Limb (tissue), 2 donors: Measurements from ENCODE around the gene HTR2B.
"Not testable (repeated sequence)": the region's sequence is repeated elsewhere in the genome, so short reads cannot be mapped to it uniquely, and the experiment has no call there.

Source experiments
- DNase-seq, 2 donors: peaks; one replicate each; pipeline ENCODE4 v3.0.0-alpha.2; 2016; ENCODE audit errors: extremely low spot score in 2 of 2

HTR2B gene

GRCh38 chr2:231093933-231094332 lies 30.9 kb downstream of the HTR2B start:
- no peak for DNase-seq

- no peak for DNase-seq
These were observed 36.1 kb downstream of the HTR2B start for GRCh38 chr2:231088754-231089153.

GRCh38 chr2:231084565-231084964 lies 40.3 kb downstream of the HTR2B start:
- DNase-seq = no peak

GRCh38 chr2:231069379-231070054 lies 55.3 kb downstream of the HTR2B start:
- no peak for DNase-seq

- DNase-seq = no peak
These were observed 56.2 kb downstream of the HTR2B start for GRCh38 chr2:231068525-231069222.

- not testable (repeated sequence) for DNase-seq
These were observed 57.3 kb downstream of the HTR2B start for GRCh38 chr2:231067531-231067930.

- DNase-seq = no peak
These were observed 58.9 kb downstream of the HTR2B start for GRCh38 chr2:231065966-231066365.

- DNase-seq = no peak
These were observed 61.5 kb downstream of the HTR2B start for GRCh38 chr2:231063347-231063746.

- DNase-seq = no peak
These were observed 62.1 kb downstream of the HTR2B start for GRCh38 chr2:231062776-231063175.

- no peak for DNase-seq
These were observed 65.1 kb downstream of the HTR2B start for GRCh38 chr2:231059756-231060155.

GRCh38 chr2:231058761-231059550 lies 65.9 kb downstream of the HTR2B start:
- no peak for DNase-seq
